ENCODE results near the gene DLG4.

- TF ChIP-seq BACH2 (CRISPR knock-in tag; IDR thresholded peaks at IDR 0.05; ENCODE audit: borderline replicate concordance) (no peak), ZC3H10 (CRISPR knock-in tag; IDR thresholded peaks at IDR 0.05) (no peak)
- TF ChIP-seq, protein P1, sequence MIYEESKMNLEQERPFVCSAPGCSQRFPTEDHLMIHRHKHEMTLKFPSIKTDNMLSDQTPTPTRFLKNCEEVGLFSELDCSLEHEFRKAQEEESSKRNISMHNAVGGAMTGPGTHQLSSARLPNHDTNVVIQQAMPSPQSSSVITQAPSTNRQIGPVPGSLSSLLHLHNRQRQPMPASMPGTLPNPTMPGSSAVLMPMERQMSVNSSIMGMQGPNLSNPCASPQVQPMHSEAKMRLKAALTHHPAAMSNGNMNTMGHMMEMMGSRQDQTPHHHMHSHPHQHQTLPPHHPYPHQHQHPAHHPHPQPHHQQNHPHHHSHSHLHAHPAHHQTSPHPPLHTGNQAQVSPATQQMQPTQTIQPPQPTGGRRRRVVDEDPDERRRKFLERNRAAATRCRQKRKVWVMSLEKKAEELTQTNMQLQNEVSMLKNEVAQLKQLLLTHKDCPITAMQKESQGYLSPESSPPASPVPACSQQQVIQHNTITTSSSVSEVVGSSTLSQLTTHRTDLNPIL (CRISPR knock-in tag; IDR thresholded peaks at IDR 0.05; ENCODE audit: low read depth): no peak
Measured at GRCh38 chr17:7215136-7215638, 4.4 kb downstream of the DLG4 start.
